ENCODE results near the gene KNSTRN.

KNSTRN gene

GRCh38 chr15:40392986-40393948 lies 10.7 kb downstream of the KNSTRN start:
- FAIRE-seq: no peak
- no peak for DNase-seq (ENCODE audit: insufficient read length, low spot score)

GRCh38 chr15:40397688-40398412 lies 15.3 kb downstream of the KNSTRN start:
- DNase-seq (ENCODE audit: insufficient read length, low spot score): no peak
- FAIRE-seq: no peak

GRCh38 chr15:40398413-40398873 lies 15.9 kb downstream of the KNSTRN start:
- DNase-seq (ENCODE audit: insufficient read length, low spot score) (peak; percentile 47), FAIRE-seq (peak; percentile 82)

- FAIRE-seq (no peak), DNase-seq (ENCODE audit: insufficient read length, low spot score) (no peak)
These were observed 16.8 kb downstream of the KNSTRN start for GRCh38 chr15:40399370-40399769.

GRCh38 chr15:40405501-40406381 lies 23.2 kb downstream of the KNSTRN start, which contains the start of gene IVD:
Gene IVD (plus strand): TSS chr15:40405795. CDS start chr15:40405828, 33 bp downstream.
- DNase-seq (ENCODE audit: insufficient read length, low spot score) (peak; percentile 92), FAIRE-seq (peak; percentile 97)

- DNase-seq (ENCODE audit: insufficient read length, low spot score): peak; percentile 70
- peak; percentile 94 for FAIRE-seq
These were observed 24.9 kb downstream of the KNSTRN start for GRCh38 chr15:40407330-40407990.

GRCh38 chr15:40409366-40409765 lies 26.8 kb downstream of the KNSTRN start:
- DNase-seq (ENCODE audit: insufficient read length, low spot score) (peak; percentile 61), FAIRE-seq (peak; percentile 96)

GRCh38 chr15:40410476-40410875 lies 28.0 kb downstream of the KNSTRN start:
- FAIRE-seq: no peak
- no peak for DNase-seq (ENCODE audit: insufficient read length, low spot score)

GRCh38 chr15:40412095-40412759 lies 29.7 kb downstream of the KNSTRN start:
- no peak for FAIRE-seq
- no peak for DNase-seq (ENCODE audit: insufficient read length, low spot score)

- DNase-seq (ENCODE audit: insufficient read length, low spot score) (no peak), FAIRE-seq (no peak)
These were observed 30.5 kb downstream of the KNSTRN start for GRCh38 chr15:40413036-40413435.

- DNase-seq (ENCODE audit: insufficient read length, low spot score) (no peak), FAIRE-seq (no peak)
These were observed 32.3 kb downstream of the KNSTRN start for GRCh38 chr15:40414816-40415215.

GRCh38 chr15:40415226-40415625 lies 32.7 kb downstream of the KNSTRN start:
- FAIRE-seq (no peak), DNase-seq (ENCODE audit: insufficient read length, low spot score) (no peak)

GRCh38 chr15:40416056-40416455 lies 33.5 kb downstream of the KNSTRN start:
- FAIRE-seq: no peak
- DNase-seq (ENCODE audit: insufficient read length, low spot score): no peak

GRCh38 chr15:40418126-40418525 lies 35.6 kb downstream of the KNSTRN start:
- DNase-seq (ENCODE audit: insufficient read length, low spot score) (no peak), FAIRE-seq (no peak)

- DNase-seq (ENCODE audit: insufficient read length, low spot score): no peak
- peak; percentile 40 for FAIRE-seq
These were observed 37.7 kb downstream of the KNSTRN start for GRCh38 chr15:40420071-40420713.

- DNase-seq (ENCODE audit: insufficient read length, low spot score) (no peak), FAIRE-seq (no peak)
These were observed 38.3 kb downstream of the KNSTRN start for GRCh38 chr15:40420793-40421192.

GRCh38 chr15:40421246-40422157 lies 39.0 kb downstream of the KNSTRN start:
- FAIRE-seq (no peak), DNase-seq (ENCODE audit: insufficient read length, low spot score) (peak; percentile 95)

Measured in GM19239 (cell line).